GM18507 (cell line): ENCODE measurements around the gene PLCD1.
"Not testable (repeated sequence)": the region's sequence is repeated elsewhere in the genome, so short reads cannot be mapped to it uniquely, and the experiment has no call there.

ENCODE experiments used
- DNase-seq: peaks from one replicate; pipeline ENCODE4 v3.0.0; 2011; ENCODE audit warnings: low read depth; ENCODE audit not compliant: insufficient read length; ENCODE audit errors: extremely low spot score
- FAIRE-seq: peaks from 2 replicates; lab custom pipeline; 2011; peaks lifted over from hg19 to GRCh38; lab: Jason Lieb, UNC

Gene PLCD1

GRCh38 chr3:38029400-38030125, at the start of gene PLCD1:
Gene PLCD1 (minus strand): TSS chr3:38029642. CDS start chr3:38029539, 103 bp downstream.
- DNase-seq (no peak), FAIRE-seq (no peak)

DNA sequence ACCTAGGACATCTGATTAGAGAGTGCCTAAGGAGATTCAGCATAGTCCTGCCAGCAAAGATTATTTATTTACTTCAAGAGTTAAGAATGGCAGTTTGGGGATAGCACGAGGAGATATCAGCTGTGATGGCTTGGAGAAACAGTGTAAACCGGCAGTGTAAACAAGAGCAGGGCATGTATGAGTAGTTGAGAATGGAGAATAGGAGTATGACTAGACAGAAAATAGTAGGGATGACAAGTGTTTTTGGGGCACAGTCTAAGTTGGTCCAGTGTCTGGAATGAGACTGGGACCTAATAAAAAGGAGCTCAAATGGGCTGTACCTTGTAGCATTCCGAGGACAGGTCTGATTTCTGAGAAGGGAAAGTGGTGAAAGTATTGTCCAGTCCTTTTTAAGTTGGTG, 47.6 kb upstream of the PLCD1 start:
- not testable (repeated sequence) for DNase-seq, FAIRE-seq

DNA sequence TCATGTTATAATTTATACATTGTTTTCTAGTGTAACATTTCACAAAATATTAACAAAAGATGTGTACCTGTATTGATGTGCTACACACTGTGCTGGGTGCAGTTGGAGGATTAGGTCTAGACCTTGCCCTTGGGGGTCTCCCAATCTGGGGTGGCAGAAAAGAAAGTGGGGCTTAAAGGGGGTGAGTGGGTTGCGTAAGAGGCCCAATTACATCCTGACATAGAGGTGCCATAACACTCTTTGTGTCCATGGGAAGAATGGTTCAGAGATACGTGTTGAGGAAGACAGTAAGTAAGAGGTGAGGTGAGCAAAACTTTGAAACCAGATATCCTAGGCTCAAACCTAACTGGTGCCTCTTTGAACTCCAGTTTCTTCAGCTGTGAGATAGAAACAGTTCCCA, 40.6 kb upstream of the PLCD1 start:
- FAIRE-seq = no peak
- no peak for DNase-seq

DNA sequence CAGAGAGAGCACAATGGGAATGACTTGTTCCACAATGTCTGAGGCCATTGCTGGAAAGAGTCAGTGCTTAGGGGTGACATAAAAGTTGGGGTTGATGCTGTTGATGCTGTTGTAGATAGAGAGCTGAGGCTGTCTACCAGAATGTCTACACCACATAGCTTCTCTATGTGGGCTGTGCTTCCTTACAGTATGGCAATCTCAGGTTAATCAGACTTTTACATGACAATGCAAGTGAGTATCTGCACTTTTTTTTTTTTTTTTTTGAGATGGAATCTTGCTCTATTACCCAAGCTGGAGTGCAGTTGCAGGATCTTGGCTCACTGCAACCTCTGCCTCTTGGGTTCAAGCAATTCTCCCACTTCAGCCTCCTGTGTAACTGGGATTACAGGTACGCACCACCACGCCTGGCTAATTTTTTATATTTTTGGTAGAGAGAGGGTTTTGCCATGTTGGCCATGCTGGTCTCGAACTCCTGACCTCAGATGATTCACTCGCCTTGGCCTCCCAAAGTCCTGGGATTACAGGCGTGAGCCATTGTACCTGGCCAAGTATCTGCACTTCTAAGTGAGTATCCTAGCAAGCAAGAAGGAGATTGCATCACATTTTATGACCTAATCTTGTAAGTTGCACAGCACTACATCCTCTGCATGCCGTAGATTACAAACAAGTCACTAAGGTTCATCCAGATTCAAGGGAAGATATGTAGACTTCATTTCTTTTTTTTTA, 38.2 kb upstream of the PLCD1 start:
- DNase-seq (no peak), FAIRE-seq (no peak)

DNA sequence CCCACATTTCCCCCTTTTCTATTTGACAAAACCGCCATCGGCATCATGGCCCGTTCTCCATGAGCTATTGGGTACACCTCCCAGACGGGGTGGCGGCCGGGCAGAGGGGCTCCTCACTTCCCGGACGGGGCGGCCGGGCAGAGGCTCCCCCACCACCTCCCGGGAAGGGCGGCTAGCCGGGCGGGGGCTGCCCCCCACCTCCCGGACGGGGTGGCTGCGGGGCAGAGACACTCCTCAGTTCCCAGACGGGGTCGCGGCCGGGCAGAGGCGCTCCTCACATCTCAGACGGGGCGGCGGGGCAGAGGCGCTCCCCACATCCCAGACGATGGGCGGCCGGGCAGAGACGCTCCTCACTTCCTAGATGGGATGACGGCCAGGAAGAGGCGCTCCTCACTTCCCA, 35.0 kb upstream of the PLCD1 start:
- FAIRE-seq, DNase-seq: not testable (repeated sequence)

DNA sequence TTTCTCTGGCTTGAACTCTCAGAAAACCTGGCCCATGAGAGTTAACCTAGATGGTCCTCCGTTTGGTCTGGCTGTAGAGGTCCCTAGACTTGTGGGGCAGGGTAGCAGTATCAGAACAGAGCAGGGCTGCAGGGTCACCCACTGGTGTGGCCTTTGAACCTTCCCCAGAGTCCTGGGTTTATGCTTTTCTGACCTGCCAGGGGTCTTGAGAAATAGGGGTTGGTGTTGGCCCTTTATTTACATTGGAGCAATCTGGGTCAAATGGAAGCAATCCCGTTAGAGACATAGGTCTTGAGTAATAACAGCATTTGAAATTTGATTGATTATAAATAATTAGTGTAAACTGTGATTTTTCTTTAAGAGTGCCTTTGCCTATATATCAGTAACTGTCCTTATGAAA, 33.4 kb upstream of the PLCD1 start:
- FAIRE-seq (no peak), DNase-seq (no peak)

DNA sequence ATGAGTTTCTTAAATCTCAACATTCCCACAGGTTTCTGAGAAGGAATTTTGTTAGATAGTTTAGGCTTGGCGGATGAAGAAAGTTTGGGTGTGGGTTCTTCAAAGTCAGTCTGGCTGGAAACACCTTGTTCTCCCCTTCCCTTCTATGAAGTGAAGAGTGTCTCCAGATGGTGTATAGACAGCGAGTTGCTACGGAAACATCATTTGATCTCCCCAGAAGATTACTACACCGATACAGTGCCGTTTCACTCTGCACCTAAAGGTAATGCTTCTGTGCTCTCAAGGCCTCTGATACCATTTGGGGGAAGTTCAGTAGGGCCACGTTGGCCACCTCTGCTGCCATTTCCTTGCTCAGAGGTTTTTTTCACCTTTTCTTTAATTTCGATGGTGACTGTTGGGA, 30.1 kb upstream of the PLCD1 start:
- no peak for DNase-seq
- no peak for FAIRE-seq

- FAIRE-seq (no peak), DNase-seq (no peak)
These were observed 29.7 kb upstream of the PLCD1 start for GRCh38 chr3:38059148-38059547.

DNA sequence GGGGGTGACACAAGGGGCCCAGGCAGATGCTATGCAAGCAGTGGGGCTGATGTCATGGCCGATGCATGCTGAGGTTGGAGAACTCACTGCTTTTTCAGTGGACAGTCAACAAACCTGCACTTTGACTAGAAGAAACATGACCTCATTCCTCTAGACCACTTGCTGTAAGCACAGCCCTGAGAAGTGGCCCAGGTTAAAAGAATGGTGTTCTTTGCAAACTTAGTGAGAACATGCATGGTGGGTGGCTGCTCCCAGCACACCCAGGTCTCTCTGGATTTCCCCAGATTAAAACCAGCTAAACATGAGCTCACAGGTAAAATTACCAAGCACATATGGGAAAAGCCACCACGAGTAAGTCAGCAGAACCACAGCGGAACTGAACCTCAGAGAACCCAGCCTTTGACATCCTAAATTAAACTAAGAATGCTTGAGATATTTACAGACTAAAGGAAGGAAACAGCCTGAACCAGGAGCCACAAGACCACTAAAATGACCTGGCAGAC, 25.1 kb upstream of the PLCD1 start:
- no peak for DNase-seq
- FAIRE-seq = peak; percentile 48

DNA sequence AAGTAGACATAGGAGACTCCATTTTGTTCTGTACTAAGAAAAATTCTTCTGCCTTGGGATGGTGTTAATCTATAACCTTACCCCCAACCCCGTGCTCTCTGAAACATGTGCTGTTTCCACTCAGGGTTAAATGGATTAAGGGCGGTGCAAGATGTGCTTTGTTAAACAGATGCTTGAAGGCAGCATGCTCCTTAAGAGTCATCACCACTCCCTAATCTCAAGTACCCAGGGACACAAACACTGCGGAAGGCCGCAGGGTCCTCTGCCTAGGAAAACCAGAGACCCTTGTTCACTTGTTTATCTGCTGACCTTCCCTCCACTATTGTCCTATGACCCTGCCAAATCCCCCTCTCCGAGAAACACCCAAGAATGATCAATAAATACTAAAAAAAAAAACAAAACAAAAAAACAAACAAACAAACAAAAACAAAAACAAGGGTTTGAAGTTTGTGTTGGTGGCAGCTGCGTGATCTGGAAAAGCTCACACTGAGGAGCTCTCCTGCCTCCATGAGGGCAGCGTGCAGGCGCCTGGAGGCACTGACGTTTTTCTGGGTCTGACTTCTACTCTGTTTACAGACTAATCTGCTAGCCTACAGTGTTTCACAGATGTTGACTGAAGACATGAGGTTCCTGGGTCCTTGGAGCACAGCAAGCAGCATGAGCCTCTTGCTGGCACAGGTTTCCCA, 24.5 kb upstream of the PLCD1 start:
- DNase-seq, FAIRE-seq: not testable (repeated sequence)

DNA sequence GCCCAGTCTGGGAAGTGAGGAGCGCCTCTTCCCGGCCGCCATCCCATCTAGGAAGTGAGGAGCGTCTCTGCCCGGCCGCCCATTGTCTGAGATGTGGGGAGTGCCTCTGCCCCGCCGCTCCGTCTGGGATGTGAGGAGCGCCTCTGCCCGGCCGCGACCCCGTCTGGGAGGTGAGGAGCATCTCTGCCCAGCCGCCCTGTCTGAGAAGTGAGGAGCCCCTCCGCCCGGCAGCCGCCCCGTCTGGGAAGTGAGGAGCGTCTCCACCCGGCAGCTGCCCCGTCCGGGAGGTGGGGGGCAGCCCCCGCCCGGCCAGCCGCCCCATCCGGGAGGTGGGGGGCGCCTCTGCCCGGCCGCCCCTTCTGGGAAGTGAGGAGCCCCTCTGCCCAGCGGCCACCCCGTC, 23.8 kb upstream of the PLCD1 start:
- not testable (repeated sequence) for DNase-seq, FAIRE-seq

DNA sequence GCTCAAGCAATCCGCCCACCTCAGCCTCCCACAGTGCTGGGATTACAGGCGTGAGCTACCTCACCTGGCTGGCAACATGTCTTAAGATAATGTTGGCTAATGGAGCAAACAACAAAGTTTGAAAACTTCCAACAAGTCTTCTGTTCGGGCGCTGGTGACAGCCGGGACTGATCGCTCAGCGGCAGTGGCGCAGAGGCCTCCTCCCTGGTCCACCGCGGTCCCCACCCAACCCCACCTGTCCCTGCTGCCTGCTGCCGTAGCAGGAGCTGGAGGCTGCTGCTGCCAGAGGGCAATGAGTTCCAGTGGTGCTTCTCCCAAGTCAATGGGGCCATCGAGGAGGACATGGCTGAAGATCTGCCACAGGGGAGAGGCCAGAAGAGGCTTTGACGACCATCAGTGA, 21.7 kb upstream of the PLCD1 start:
- FAIRE-seq = no peak
- no peak for DNase-seq

GRCh38 chr3:38049358-38050126, 20.1 kb upstream of the PLCD1 start:
- no peak for DNase-seq
- FAIRE-seq = no peak

DNA sequence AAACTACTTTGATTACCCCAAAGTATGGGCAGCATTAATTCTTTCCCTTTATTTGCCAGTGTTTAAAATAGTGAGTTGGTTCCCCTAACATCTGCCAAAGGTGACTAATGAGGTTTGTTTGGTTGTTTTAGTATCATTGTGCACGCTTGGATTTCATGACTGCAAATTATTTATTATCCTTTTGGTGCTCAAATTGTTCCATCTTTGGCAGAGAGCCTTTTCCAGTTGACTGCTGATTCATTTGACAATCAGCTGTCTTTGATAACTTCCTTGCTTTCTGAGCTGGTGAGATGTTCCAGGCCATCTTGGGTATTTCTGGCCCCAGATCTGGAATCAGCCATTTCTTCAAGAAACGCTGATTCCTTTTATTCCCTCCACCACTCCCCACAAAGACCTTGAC, 18.5 kb upstream of the PLCD1 start:
- FAIRE-seq = no peak
- no peak for DNase-seq

DNA sequence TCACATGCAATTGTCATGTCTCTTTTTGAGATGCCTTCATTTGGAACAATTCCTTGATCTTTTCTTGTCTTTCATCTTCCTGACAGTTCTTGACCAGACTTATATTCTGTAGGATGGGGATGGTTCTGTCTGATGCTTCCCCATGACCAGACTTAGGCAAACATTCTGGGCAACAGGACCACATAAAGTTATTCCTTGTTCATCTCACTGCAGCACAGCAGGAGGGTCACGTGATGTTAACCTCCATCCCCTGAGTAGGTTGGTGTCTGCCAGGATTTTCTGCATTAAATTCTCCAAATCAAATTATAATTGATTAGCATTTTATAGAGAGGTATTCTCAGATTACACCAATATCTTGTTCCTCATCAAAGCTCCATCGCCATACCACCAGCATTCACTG, 17.4 kb upstream of the PLCD1 start:
- no peak for FAIRE-seq
- DNase-seq = no peak

DNA sequence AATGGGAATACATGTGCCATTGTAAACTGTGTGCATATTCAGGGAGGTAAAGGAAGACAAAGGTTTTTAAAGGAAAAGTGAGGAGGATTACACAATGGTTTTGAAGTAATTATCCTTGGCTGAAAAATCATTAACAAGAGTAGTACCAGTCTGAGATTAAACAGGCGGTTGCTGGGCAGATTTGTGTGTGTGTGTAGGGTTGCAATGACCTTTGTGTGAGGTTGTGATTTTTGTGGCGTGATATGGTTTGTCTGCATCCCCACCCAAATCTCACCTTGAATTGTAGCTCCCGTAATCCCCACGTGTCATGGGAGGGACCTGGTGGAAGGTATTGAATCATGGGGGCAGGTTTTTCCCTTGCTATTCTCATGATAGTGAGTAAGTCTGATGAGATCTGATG, 16.6 kb upstream of the PLCD1 start:
- FAIRE-seq (no peak), DNase-seq (no peak)

- DNase-seq = no peak
- FAIRE-seq = no peak
These were observed 14.0 kb upstream of the PLCD1 start for GRCh38 chr3:38043486-38043885.

DNA sequence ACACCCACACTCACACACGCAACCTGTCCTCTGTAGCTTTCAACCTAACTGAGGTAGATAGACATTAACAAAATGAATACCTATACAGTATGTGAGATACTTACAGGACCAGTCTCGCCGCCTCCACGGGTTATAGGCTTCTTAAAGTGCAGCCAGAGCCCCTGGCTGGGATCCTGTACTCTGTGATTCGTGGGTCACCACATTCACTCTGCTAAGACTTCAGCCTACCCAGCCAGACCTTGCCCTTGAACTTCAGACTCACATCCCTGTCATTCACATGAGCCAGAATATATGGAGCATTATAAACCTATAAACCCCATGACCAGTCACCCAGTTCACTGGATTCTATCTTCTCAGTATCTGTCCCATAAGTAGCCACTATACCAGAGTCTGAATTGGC, 11.0 kb upstream of the PLCD1 start:
- DNase-seq (no peak), FAIRE-seq (no peak)

DNA sequence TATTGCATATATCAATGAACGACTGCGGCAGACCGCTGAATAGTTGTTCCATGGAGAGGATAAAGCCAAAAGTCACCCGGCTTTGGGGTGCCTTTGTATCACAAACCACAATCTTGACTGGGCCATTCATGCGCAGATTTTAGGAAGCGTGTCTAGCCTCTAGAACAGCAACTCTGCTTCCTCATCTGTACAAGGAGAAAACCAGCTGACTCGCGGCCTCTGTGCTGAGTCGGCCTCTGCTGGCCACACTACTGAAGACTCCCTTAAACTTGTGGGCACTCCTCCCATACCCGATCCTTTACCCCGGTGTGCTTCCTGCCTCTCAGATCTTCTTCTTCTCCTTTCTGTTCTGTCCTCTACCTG, 10.4 kb upstream of the PLCD1 start:
- DNase-seq (no peak), FAIRE-seq (no peak)
